ENCODE data around the gene DEPDC5. TPM values are rescaled to one million over a fixed set of nuclear protein-coding genes. Genes with fewer than 3 reads are reported as not detected.

Gene DEPDC5
- total and polyA plus RNA-seq, 9 of the 15 experiments (the other 6 are each of a cell fraction or from before 2014, with no cell fraction given): 2.3 to 12.3 (median 10.7) TPM

- no TSS peak for BruUV-seq (replicated peaks)
- Histone ChIP-seq H3K4me2 (ENCODE audit: insufficient read depth, low read length) (no peak overlapping the region), H3K4me1 (replicated peaks in 1 of 2; ENCODE audit: control insufficient read depth in 2 of 2, insufficient read depth in 2 of 2, low read length in 2 of 2) (no peaks in the 10 kb centered on the region), H3K36me3 (ENCODE audit: control insufficient read depth, insufficient read depth, low read length) (peaks cover 44% of the 10 kb centered on the region; the same call in 2 of the 3 replicates), H4K20me1 (replicated peaks; ENCODE audit: control insufficient read depth, insufficient read depth, low read length) (no peaks in the 10 kb centered on the region), H2AFZ (ENCODE audit: low read depth, low read length) (no peak overlapping the region), H3K79me2 (ENCODE audit: control insufficient read depth, insufficient read depth, low read length) (no peaks in the 10 kb centered on the region), H3K9me3 (replicated peaks; ENCODE audit: control insufficient read depth, insufficient read depth, low read depth, low read length) (no peaks in the 10 kb centered on the region), H3K27me3 (ENCODE audit: control insufficient read depth in 2 of 2, insufficient read depth in 2 of 2, low read length in 2 of 2) (no peaks in the 10 kb centered on the region), H3K9ac (ENCODE audit: insufficient read depth in 1 of 2, low read depth in 2 of 2, low read length in 2 of 2) (no peak overlapping the region), H3K9me1 (ENCODE audit: control insufficient read depth, insufficient read depth, low read length) (no peaks in the 10 kb centered on the region), H3K4me3 (no peak overlapping the region), H3K27ac (ENCODE audit: extremely low read depth, low read depth, low read length) (no peak overlapping the region)
- no peak for ATAC-seq
- ChIA-PET POLR2A (no interaction called here), CTCF (ENCODE audit: low intra/inter-chr PET ratio) (no interaction called here)
- WGBS (ENCODE audit: insufficient coverage, low coverage, missing lambda C conversion rate): 84% methylated on average over 6 of the region's 6 CpGs
- FAIRE-seq: no peak
- intact Hi-C loops (cut with micrococcal nuclease) (no loop called here), in situ Hi-C loops (cut with MboI) (no loop called here)
- no peak for DNase-seq (ENCODE audit: extremely low read depth in 1 of 4, low spot score in 3 of 4)
- no peak for TF ChIP-seq ZNF143 (CRISPR knock-in tag; IDR thresholded peaks at IDR 0.05)
- no peak for TF ChIP-seq CCAR2 (IDR thresholded peaks at IDR 0.05; ENCODE audit: low read depth, low read length)
- TF ChIP-seq NELFE (IDR thresholded peaks at IDR 0.05; ENCODE audit: insufficient read depth, insufficient read length): no peak
- no peak for TF ChIP-seq PBX2 (CRISPR knock-in tag; IDR thresholded peaks at IDR 0.05; ENCODE audit: low read depth)
- TF ChIP-seq PBX2 (tag; conservative IDR thresholded peaks at IDR 0.05; ENCODE audit: low read depth): no peak
- no peak for TF ChIP-seq MTA3 (IDR thresholded peaks at IDR 0.05; ENCODE audit: borderline replicate concordance)
- no peak for TF ChIP-seq U2AF2 (optimal IDR thresholded peaks at IDR 0.05; ENCODE audit: low read depth, low read length)
- no peak for TF ChIP-seq GTF3C2 (IDR thresholded peaks at IDR 0.05; ENCODE audit: borderline replicate concordance, extremely low read depth, insufficient read length)
- TF ChIP-seq FIP1L1 (IDR thresholded peaks at IDR 0.05; ENCODE audit: low read depth, low read length, poor library complexity, severe bottlenecking): no peak
- TF ChIP-seq SRF (CRISPR knock-in tag; IDR thresholded peaks at IDR 0.05): no peak
- no peak for TF ChIP-seq ZC3H4 (CRISPR knock-in tag; IDR thresholded peaks at IDR 0.05; ENCODE audit: borderline replicate concordance)
Observed at GRCh38 chr22:31812977-31813605, 59.3 kb downstream of the DEPDC5 start.

Data from K562 (cell line).